ENCODE data around the gene ACE. TPM values are rescaled to one million over a fixed set of nuclear protein-coding genes. Genes with fewer than 3 reads are reported as not detected.

ACE gene
- total RNA-seq, 1 donor from 2014 or later: 2.6 TPM

DNA sequence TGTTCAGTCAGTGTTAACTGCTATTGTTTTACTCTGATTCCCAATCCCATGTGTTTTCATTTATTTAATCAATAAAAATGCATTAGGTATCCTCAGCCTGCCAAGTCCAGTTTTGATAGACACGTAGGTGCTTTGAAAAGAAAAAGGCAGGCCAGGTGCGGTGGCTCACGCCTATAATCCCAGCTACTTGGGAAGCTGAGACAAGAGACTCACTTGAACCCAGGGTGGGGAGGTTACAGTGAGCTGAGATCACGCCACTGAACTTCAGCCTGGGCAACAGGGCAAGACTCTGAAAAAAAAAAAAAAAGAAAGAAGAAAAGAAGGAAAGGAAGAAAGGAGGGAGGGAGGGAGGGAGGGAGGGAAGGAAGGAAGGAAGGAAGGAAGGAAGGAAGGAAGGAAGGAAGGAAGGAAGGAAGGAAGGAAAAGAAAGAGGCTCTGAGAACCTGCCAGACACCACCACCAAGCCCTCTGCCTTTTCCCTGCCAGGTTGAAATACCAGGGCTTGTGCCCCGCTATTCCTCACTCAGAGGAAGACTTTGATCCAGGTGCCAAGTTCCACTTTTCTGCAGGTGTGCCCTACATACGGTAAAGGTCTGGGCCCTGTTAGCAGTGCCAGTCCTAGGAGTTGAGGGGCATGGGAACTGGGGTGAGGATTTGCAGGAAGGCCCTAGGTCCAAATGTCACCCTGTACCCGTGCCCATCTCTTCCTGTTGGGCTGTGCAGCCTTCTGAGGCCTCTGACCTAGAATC, 36.2 kb downstream of the ACE start:
- H3K4me1 Mint-ChIP-seq: no peaks in the 10 kb centered on the region
- H3K27ac Mint-ChIP-seq: no peak overlapping the region
- no peak for DNase-seq (ENCODE audit: low spot score in 2 of 2, unreplicated experiment in 2 of 2)
- H3K27me3 Mint-ChIP-seq (ENCODE audit: low read depth): peaks cover 53% of the 10 kb centered on the region
- no peaks in the 10 kb centered on the region for H3K9me3 Mint-ChIP-seq
- H3K36me3 Mint-ChIP-seq: no peaks in the 10 kb centered on the region
- TF ChIP-seq, protein P1, sequence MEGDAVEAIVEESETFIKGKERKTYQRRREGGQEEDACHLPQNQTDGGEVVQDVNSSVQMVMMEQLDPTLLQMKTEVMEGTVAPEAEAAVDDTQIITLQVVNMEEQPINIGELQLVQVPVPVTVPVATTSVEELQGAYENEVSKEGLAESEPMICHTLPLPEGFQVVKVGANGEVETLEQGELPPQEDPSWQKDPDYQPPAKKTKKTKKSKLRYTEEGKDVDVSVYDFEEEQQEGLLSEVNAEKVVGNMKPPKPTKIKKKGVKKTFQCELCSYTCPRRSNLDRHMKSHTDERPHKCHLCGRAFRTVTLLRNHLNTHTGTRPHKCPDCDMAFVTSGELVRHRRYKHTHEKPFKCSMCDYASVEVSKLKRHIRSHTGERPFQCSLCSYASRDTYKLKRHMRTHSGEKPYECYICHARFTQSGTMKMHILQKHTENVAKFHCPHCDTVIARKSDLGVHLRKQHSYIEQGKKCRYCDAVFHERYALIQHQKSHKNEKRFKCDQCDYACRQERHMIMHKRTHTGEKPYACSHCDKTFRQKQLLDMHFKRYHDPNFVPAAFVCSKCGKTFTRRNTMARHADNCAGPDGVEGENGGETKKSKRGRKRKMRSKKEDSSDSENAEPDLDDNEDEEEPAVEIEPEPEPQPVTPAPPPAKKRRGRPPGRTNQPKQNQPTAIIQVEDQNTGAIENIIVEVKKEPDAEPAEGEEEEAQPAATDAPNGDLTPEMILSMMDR (IDR thresholded peaks at IDR 0.05; ENCODE audit: unreplicated experiment): no peak
- no peak overlapping the region for H3K4me3 Mint-ChIP-seq

DNA sequence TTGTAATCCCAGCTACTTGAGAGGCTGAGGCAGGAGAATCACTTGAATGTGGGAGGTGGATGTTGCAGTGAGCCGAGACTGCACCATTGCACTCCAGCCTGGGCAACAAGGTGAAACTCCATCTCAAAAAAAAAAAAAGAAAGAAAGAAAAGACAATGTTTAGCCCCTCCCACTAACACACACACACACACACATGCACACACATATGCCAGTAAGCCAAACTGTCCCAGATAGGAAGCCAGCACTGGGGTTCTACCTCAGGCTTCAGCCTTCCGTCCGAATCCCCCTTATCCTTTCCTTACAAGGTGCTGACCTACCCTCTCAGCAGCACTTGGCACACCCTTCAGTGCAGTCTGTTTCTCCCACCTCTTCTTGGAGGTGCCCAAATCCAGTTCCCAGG, 37.6 kb downstream of the ACE start:
- Mint-ChIP-seq H3K9me3 (no peaks in the 10 kb centered on the region), H3K4me3 (no peak overlapping the region), H3K27ac (no peak overlapping the region), H3K36me3 (no peaks in the 10 kb centered on the region), H3K4me1 (no peaks in the 10 kb centered on the region), H3K27me3 (ENCODE audit: low read depth) (peaks cover 58% of the 10 kb centered on the region)
- TF ChIP-seq, protein P1 (IDR thresholded peaks at IDR 0.05; ENCODE audit: unreplicated experiment): no peak
- DNase-seq (ENCODE audit: low spot score in 2 of 2, unreplicated experiment in 2 of 2): no peak

DNA sequence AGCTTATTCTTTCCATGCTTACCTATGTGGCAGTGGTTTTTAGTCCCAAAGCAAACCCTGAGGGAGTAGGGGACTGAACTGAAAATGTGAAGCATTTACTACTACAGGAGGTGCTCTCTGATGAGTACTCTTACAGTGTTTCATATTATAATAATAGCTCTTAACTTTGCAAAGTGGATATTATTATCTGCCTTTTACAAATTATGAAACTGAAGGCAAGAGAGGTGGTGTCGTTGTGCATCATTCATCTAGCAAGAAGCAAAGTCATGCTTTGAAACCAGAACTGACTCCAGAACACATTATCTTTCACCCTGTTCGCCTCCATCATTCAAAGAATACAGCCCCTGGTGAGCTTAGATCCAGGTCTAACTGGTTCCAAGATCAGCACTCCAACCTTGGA, 38.1 kb downstream of the ACE start:
- DNase-seq (ENCODE audit: low spot score in 2 of 2, unreplicated experiment in 2 of 2): no peak
- Mint-ChIP-seq H3K4me1 (no peaks in the 10 kb centered on the region), H3K27me3 (ENCODE audit: low read depth) (peaks cover 59% of the 10 kb centered on the region), H3K9me3 (no peaks in the 10 kb centered on the region), H3K27ac (no peak overlapping the region), H3K4me3 (no peak overlapping the region), H3K36me3 (no peaks in the 10 kb centered on the region)
- TF ChIP-seq, protein P1 (IDR thresholded peaks at IDR 0.05; ENCODE audit: unreplicated experiment): no peak

DNA sequence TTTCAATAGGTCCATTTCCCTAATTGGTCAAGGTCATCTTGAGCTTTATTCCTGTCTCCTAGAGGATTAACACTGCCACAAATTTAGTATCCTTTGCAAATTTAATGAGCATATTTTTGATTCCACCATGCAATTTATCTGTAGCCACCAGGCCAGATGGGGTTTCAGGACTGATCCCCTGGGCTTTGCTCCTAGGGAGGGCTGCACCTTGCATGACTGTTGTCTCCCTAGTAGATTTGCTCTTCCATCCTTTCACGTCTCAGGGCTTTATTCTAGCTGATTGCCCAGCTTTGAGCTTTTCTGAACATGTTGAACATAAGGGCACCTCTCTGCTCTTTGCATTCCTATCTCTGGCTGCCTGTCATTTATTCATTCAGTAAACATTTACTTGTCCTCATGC, 38.6 kb downstream of the ACE start:
- no peaks in the 10 kb centered on the region for H3K4me1 Mint-ChIP-seq
- H3K27me3 Mint-ChIP-seq (ENCODE audit: low read depth): peaks cover 60% of the 10 kb centered on the region
- no peak for DNase-seq (ENCODE audit: low spot score in 2 of 2, unreplicated experiment in 2 of 2)
- no peaks in the 10 kb centered on the region for H3K9me3 Mint-ChIP-seq
- TF ChIP-seq, protein P1 (IDR thresholded peaks at IDR 0.05; ENCODE audit: unreplicated experiment): no peak
- H3K27ac Mint-ChIP-seq: no peak overlapping the region
- no peak overlapping the region for H3K4me3 Mint-ChIP-seq
- no peaks in the 10 kb centered on the region for H3K36me3 Mint-ChIP-seq

DNA sequence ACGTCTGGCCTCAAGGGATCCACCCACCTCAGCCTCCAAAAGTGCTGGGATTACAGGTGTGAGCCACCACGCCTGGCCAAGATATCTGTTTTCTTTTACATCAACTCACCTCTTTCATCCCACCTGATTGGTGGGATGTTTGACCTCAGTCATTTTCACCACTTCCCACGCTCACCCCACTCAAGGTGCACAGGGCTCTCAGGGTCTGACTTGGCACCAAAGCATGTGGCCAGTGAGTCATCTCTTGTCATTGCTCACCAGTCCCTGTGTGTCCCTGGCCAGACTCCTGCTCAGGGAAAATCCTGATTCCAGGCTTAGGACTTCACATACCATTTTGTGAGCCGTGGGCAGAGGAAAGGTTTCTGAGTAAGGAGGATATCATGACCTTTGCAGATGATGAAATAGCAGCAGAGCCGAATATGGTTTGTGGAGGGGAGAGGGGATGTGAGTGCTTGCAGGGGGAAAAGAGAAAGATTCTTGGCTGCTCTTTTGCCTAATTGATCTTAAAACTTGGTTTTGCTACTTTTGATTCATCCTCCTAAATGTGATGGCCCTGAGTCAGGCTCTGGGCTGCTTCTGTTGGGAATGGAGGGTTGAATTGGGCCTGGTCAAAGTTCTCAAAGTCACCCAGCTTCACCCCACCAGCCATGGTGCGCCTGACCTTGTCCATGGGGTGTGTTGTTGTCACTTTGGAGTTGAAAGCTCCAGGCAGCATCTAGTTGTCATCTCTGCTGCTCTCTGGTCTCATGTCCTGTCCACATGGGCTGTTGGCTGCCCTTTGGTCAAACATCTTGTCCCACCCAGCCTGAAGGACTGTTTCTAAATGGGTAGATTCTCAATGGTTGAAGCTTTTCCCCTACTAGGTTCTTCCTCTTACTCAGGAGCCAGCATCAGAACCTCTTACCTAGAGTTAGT, 40.3 kb downstream of the ACE start:
- no peaks in the 10 kb centered on the region for H3K36me3 Mint-ChIP-seq
- no peaks in the 10 kb centered on the region for H3K9me3 Mint-ChIP-seq
- H3K4me1 Mint-ChIP-seq: no peaks in the 10 kb centered on the region
- peaks cover 76% of the 10 kb centered on the region for H3K27me3 Mint-ChIP-seq (ENCODE audit: low read depth)
- DNase-seq (ENCODE audit: low spot score in 2 of 2, unreplicated experiment in 2 of 2): no peak
- H3K4me3 Mint-ChIP-seq: no peak overlapping the region
- no peak overlapping the region for H3K27ac Mint-ChIP-seq
- TF ChIP-seq, protein P1 (IDR thresholded peaks at IDR 0.05; ENCODE audit: unreplicated experiment): no peak

Data from mesothelial cell of epicardium (in vitro differentiated cells).